Activated CD4-positive, alpha-beta T cell treated with anti-CD3 and anti-CD28 coated beads, Interleukin-2, Interleukin-6, amounts not matched to agents 100 ng/mL and 50 ng/mL, durations not matched to agents 16 hours and 8 hours (primary cell): ENCODE measurements around the gene KHNYN.
"Not testable (repeated sequence)": the region's sequence is repeated elsewhere in the genome, so short reads cannot be mapped to it uniquely, and the experiment has no call there.

Experiments
- DNase-seq: peaks from one replicate; pipeline ENCODE4 v3.0.0-alpha.2; 2020

The KHNYN gene

DNA sequence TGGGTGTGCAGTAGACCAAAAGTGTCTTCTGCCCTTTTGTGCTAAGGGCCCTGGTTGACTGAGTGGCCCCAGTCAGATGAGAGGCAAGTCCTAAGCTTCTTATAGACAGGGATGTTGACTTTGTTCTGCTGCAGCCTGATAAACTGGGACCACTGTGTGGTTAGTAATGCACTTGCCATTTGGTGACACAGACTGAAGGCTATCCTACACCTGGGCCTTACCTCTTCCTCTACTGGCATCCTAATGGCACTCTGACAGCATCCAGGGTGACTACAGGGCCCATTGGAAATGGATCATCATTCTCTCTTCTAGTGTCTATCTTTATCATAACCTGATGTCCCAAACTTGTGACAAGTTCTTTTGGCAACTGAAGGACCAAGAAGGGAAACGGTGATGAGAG lies 9.5 kb downstream of the KHNYN start:
- no peak for DNase-seq

DNA sequence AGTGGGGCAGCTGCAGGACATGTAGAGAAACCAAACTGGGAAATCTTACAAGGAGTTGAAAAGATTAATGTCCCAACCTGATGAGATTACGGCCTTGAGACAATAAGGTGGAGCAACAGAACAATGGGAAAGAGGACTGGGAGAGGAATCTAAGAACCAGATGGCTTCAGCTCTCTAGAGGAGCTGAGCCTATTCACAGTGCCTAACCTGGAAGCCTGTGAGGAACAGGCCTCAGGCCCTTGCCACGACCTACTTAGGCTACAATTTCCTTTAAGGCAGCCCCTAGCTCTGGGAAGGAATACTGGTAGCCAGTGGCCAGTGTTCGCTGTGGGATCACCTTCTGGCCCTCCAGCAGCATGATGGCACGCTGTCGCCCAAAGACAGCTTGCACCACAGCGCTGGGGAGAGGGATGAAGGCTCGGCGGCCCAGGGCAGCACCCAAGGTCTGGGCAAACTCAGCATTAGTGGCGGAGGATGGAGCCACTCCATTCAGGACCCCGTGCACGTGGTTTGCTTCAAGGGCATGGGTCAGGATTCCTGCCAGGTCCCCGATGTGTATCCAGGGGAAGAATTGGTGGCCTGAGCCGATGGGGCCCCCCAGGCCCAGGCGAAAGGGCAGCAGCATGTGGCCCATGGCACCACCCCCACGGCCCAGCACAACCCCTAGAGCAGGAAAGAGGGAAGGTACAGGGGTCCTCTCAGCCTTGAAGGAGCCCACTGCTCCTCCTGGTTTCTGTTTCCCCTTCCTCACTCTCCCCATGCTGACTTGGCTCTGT lies 10.3 kb downstream of the KHNYN start:
- no peak for DNase-seq

DNA sequence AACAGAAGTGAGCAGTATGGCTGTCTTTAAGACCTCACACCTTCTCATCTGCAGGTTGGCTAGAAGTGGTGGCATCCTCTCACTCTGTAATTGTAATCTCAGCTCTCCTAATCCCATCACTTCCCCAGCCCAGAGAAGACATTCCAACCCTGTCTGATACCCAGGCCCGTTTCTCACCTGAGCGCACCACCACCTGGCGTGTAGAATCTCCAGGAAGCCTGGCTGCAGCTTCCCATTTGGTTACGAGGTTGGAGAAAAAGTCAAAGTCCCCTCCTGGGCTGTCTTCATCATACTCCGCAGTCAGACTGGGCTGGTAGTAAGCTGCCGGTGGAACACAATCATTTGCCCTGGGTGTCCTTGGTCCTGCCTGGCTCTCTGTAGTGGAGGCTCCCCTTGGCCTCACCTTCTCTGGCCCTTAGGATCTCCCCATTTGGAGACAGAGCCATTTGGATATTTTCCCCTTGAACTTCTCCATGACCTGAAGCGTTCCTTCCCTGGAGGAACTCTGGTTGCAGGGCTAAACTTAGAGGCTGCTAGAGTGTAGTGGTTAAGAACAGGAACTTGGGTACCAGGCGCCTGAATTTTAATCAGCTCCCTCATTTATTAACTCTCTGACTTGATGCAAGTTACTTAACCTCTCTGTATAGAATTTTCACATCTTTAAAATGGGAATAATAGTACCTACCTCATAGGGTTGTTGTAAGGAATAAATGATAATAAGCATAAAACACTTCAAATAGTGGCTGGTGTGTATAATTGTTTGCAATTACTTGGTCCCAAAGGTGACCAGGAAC lies 11.0 kb downstream of the KHNYN start:
- DNase-seq, result no peak

DNA sequence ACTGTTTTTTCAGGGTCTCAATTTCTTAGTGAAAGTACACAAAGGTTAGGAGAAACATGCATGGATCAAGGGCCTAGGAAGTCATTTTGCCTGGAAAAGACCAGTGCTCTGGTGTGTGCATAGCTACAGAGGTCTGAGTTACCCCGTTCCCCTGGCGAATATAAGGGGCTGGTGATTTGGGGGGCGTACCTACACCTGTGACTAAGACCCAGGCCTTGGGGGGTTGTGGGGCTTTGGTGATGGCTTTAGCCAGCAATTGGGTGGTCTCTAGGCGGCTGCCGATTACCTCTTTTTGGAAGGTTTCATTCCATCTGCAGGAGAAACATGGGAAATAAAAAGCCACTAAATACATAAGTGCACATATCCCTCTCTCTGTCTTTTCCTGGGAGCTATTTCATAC lies 11.7 kb downstream of the KHNYN start:
- no peak for DNase-seq

DNA sequence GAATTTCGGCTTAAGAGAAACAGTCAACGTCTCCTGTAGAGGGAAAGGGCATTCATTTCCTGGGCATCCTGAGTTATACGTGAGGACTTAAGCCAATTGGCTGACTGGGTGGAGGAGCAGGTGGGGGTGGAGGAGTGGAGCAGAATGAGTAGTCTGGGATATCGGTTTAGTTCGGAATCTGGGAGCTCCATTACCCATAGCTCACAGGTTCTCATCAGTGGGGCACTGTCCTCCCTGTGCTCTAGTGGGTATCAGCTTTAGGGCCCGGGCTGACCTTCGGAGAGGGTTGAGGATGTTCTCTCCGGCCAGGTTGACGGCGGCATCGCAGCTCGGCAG lies 12.1 kb downstream of the KHNYN start:
- DNase-seq, result no peak

DNA sequence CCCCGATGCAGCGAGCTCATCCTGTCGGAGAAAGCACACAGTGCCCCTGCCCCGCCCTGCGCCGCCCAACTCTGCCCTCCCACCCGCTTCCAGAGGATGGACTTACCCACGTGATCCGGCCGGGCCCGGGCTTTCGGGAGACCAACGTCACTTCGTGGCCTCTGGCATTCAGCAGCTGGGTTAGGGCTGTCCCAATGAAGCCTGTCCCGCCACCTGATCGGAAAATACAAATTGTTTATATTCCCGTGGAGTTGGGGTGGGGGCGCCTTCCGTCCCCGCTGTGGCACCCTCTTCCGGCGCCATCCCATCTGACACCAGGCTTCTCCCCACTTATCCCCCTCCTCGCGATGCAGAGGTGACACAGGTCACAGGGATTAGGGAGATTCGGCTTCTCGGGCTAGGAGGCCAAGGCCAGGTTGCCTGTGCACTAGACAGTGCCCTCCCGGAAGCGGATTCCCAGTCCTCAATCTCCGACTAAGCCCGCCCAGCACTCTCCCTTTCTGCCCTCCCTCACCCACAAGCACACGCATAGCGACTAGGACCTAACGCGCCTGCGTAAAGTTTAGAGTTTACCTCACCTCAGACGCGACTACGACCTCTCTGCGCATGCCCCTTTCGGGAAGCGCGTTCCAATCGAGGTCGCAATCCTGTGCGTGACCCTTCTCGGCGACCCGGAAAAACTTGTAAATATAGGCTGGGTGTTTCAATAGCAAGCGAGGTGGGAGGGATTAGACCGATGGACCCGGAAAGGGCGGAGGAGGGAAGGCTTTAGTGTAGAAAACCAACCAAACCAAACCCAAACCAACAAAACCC lies 12.7 kb downstream of the KHNYN start, which contains the start of gene SDR39U1:
Gene SDR39U1, minus strand, starts transcription at position 537 of the 813 bp plus-strand sequence. Its CDS starts 7 bp downstream, at position 530.
- peak; percentile 99 for DNase-seq

DNA sequence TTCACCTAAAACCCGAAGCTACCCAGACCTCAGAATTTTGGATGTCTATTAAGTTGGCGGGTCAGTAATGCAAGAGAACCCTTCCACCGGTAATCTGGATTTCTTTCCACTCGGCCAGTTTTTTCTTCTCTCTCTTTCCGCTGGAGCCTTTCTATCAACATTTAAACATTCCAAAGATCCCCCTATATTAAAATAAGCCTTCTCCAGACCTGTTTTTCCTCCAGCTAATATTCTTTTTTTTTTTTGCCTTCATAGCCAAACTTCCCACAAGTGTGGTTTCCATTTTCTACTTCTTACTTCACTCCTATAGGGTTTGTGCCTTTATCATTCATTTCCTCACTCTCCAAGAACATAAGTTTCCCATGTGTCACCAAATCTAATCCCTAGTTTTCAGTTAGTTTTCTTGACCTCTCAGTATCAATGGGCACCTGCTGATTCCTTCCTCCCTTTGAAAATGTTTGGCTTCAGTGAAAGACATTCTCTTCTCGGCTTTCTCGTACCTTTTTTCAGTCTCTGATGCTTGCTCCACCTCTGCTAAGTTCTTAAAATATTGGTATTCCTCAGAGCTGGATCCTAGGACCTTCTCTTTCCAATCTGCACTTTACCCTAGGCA lies 13.4 kb downstream of the KHNYN start:
- DNase-seq, result no peak

DNA sequence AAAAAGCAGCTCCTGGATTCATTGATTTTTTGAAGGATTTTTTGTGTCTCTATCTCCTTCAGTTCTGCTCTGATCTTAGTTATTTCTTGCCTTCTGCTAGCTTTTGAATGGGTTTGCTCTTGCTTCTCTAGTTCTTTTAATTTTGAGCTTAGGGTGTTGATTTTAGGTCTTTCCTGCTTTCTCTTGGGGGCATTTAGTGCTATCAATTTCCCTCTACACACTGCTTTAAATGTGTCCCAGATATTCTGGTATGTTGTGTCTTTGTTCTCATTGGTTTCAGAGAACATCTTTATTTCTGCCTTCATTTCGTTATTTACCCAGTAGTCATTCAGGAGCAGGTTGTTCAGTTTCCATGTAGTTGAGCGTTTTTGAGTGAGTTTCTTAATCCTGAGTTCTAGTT lies 21.1 kb downstream of the KHNYN start:
- not testable (repeated sequence) for DNase-seq

DNA sequence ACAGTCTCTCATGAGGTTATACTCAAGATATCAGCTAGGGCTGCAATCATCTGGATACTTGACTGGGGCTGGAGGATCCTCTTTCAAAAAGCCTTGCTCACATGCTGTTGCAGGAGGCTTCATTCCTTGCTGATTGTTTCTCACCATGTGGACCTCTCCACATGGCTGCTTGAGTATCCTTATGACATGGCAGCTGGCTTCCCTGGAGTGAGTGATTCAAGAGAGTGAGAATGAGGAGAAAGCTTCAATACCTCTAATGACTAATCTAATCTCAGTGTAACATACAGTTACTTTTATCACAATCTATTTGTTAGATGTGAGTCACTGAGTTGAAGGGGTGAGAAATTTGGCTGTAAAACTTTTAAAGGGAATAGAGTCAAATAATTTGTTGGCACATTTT lies 27.2 kb downstream of the KHNYN start:
- DNase-seq, result no peak

DNA sequence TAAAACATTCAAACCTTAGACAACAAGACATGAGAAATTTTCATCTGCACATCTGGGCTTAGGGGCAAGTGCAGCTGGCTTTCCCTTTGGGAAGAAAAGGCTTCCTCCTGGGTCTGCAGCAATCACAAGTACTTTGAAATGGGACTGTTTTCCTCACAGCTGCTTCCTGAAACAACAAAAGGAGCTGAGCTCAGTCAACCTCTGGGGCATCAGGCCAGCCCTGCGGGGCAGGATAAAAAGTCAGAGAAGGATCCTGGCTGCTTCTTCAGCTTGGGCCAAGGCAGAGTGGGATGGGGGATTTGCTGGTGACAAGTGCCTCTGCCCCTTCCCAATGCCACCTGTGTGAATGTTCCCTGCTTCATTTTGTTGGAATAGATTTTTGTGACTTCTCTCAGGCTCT lies 29.0 kb downstream of the KHNYN start:
- DNase-seq, result no peak

DNA sequence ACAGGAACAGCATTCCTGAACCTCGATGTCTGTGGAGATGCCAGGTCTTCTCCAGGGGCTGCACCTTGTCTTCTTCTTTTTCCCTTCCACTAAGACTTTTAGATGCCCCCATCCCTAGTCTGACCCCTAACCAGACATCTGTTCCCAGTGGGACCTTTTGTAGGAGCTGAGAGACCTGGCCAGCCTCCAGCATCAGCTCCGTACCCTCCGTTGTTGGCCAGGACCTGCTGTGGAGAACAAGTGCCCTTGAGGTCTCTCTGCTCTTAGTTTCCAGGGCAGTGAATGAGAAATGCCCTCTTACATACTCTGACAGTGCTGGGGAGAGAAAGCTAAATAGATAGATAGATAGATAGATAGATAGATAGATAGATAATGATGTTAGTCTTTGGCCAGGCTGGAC lies 29.6 kb downstream of the KHNYN start:
- no peak for DNase-seq

DNA sequence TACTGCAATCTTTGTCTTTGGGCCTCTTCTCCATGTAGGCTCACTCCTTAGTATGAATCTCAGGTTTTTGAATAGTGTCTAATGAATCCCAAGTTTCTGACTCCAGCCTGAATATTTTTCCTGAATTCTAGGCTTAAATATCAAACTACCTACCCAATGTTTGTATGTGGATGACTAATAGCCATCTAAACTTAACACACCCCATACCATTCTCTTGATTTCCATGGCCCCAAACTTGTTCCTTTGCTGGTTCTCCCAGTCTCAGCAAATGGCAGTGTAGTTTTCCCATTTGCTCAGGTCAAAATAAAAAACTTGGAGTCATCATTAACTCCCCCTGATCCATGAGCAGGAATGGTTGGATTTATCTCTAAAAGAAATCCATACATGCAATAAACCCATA lies 31.6 kb downstream of the KHNYN start:
- DNase-seq, result no peak

DNA sequence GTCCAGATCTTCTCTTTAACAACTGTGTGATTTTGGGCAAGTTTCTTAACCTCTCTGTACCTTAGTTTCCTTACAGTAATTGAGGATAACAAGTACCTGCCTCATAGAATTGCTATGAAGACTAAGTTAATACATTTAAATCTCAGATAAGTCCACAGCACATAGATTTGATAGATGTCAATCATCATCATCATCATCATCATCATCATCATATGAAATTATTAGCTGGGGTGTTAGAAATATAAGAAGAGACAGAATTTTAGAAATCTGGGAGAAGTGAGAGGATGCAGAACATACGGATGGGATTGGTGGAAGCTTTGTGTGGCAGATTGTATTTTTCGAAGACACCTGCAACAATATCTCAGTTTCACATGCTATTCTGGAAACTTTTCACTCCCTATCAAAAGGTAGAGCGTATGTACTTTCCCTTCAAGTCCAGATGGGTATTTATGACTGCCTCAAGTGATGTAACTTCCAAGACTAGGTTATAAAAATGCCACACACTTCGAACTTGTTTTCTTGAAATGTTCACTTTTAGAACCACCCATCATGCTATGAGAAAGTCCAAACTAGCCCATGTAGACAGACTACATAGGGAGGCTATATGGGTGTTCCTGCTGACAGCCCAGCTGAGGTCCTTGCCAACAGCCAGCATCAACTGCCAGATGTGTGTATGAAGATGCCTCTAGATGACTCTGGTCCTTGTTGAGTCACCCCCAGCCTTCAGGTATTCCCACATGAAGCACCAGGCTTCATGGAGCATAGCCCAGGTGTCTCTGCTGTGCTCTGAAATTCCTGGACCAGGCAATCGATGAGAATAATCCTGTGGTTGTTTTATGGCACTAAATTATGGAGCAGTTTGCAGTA lies 33.5 kb downstream of the KHNYN start:
- DNase-seq, result no peak

DNA sequence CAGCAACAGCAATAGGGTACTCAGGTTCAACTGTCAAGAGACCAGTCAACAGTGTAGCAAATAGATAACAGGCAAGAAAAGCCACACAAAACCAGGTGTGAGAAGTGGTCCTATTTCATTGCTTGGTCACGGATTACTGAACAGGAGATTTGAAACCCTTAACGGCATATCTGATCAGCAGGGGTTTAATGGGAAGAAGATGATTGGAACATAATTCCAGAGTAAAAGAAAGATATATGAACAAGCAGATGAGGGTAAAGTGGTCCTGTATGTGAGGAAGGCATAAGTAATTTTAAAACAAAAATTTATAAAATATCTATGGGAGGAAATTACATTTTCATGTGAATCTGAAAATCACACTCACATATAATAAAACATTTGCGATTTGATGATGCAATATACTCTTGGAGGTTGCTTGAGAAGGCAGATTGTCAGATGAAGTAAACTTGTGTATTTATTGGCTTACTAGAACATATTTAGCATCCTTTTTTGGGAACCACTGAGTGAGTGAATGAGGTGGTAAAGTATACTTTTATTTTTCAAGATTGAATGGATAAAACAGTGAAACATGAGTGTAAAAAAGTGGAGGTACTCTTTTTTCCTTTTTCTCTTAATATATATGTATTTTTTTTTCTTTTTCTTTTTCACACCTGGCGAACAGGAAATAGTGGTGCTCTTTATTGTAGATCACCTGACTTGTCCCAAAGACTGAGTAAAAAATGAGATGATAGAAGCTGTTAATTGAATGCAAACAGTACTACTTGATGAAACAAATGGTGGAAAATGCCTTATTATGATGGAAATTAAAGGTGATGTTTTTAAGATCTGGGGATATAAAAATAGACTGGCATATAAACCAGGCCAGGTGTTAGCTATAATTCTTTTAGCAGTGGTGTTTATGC lies 34.4 kb downstream of the KHNYN start:
- DNase-seq, result no peak

DNA sequence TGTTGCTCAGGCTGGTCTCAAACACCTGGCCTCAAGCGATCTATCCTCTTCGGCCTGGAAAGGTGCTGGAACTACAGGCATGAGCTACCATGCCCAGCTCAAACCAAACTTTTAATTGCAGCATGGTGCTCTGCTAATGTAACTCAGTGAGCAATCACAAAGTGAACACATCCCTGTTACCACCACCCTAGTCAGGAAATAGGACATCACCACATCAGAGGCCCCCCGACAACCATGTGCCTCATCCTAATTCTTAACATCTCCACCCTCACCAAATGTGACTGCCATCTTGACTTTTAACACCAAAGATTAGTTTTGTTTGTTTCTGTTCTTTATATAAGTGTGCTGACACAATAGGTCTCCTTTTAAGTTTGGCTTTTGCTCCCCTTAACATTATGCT lies 35.6 kb downstream of the KHNYN start:
- DNase-seq, result no peak

DNA sequence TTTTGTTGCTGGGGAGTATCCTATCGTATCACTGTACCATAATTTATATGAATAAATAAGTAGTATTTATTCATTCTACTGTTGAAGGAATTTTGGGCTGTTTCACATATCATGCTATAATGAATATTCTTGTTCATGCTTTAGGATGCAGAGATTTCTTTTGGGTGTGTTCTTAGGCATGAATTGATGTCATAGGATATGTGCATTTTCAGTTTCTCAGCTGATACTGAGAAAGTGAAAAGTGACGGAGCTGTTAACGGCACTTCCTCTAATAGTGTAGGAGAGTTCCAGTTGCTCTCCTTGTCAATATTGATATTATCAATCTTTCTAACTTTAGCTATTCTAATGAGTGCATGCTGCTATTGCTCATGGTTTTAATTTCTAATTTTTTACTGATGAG lies 36.1 kb downstream of the KHNYN start:
- no peak for DNase-seq

DNA sequence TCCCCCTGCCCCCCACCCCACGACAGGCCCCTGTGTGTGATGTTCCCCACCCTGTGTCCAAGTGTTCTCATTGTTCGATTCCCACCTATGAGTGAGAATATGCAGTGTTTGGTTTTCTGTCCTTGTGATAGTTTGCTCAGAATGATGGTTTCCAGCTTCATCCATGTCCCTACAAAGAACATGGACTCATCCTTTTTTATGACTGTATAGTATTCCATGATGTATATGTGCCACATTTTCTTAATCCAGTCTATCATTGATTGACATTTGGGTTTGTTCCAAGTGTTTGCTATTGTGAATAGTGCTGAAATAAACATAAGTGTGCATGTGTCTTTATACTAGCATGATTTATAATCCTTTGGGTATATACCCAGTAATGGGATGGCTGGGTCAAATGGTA lies 40.7 kb downstream of the KHNYN start:
- not testable (repeated sequence) for DNase-seq

DNA sequence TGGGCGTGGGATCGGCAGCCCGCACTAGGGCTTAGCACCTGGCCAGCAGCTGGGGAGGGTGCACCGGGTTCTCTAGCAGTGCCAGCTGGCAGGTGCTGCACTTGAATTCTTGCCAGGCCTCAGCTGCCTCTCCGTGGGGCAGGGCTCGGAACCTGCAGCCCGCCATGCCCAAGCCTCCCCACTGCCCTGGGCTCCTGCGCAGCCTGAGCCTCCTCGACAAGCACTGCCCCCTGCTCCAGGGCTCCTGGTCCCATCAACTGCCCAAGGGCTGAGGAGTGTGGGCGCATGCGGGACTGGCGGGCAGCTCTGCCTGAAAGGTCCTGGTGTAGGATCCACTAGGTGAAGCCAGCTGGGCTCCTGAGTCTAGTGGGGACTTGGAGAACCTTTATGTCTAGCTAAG lies 43.5 kb downstream of the KHNYN start:
- no peak for DNase-seq

DNA sequence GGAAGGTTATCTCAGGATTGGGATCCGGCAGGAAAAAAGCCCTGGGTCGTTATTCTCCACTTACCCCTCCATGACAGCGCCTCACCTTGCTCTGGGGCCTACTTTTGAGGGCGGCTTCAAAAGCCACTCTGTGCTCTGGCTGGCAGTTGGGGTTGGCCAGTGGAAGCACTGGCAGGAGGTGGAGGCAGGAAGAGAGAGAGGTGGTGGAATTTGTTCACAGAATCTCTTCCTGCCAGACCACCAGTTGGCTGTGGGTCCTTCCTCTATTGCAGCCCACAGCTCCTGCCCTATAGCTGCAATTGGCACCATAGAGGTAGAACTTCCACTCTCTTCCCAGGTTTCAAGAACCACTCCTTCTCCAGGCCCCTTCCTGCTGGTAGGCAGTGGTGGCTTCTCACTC lies 45.5 kb downstream of the KHNYN start:
- DNase-seq, result no peak

DNA sequence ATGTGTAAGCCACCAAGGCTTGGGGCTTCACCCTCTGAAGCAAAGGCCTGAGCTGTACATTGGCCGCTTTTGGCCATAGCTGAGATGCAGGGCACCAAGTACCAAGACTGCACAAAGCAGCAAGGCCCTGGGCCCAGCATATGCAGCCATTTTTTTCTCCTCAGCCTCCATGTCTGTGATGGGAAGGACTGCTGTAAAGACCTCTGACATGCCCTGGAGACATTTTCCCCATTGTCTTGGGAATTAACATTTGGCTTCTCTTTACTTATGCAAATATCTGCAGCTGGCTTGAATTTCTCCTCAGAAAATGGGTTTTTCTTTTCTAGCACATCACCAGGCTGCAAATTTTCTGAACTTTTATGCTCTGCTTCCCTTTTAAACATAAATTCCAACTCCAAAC lies 50.2 kb downstream of the KHNYN start:
- DNase-seq, result not testable (repeated sequence)
